CD1c-positive myeloid dendritic cell (primary cell): ENCODE data around the gene CKMT2.

Source experiments
- DNase-seq: peaks from one replicate; pipeline ENCODE4 v3.0.0-alpha.2; 2016; ENCODE audit errors: extremely low spot score

Gene CKMT2

GRCh38 chr5:81233080-81233634 lies at the start of gene CKMT2:
Gene CKMT2 (plus strand): TSS chr5:81233322. CDS start chr5:81251133, 17,811 bp downstream.
- no peak for DNase-seq

GRCh38 chr5:81183811-81184748 lies 49.0 kb upstream of the CKMT2 start:
- no peak for DNase-seq

- DNase-seq: no peak
Measured at GRCh38 chr5:81184749-81185110, 48.4 kb upstream of the CKMT2 start.

- DNase-seq: no peak
Measured at GRCh38 chr5:81187885-81188284, 45.2 kb upstream of the CKMT2 start.

- no peak for DNase-seq
Measured at GRCh38 chr5:81188962-81189361, 44.2 kb upstream of the CKMT2 start.

GRCh38 chr5:81189875-81190498 lies 43.1 kb upstream of the CKMT2 start:
- DNase-seq: no peak

GRCh38 chr5:81191726-81192372 lies 41.3 kb upstream of the CKMT2 start:
- no peak for DNase-seq

- no peak for DNase-seq
Measured at GRCh38 chr5:81192373-81192750, 40.8 kb upstream of the CKMT2 start.

GRCh38 chr5:81194633-81195334 lies 38.3 kb upstream of the CKMT2 start:
- DNase-seq: peak; percentile 74

- DNase-seq: no peak
Measured at GRCh38 chr5:81195335-81195929, 37.7 kb upstream of the CKMT2 start.

GRCh38 chr5:81202655-81203054 lies 30.5 kb upstream of the CKMT2 start:
- no peak for DNase-seq

- no peak for DNase-seq
Measured at GRCh38 chr5:81203729-81204128, 29.4 kb upstream of the CKMT2 start.

GRCh38 chr5:81204205-81204604 lies 28.9 kb upstream of the CKMT2 start:
- DNase-seq: no peak

- no peak for DNase-seq
Measured at GRCh38 chr5:81205058-81205457, 28.1 kb upstream of the CKMT2 start.

GRCh38 chr5:81207009-81207408 lies 26.1 kb upstream of the CKMT2 start:
- no peak for DNase-seq

GRCh38 chr5:81208904-81209303 lies 24.2 kb upstream of the CKMT2 start:
- DNase-seq: no peak

- no peak for DNase-seq
Measured at GRCh38 chr5:81209386-81209785, 23.7 kb upstream of the CKMT2 start.

GRCh38 chr5:81209869-81210493 lies 23.1 kb upstream of the CKMT2 start:
- DNase-seq: no peak

- no peak for DNase-seq
Measured at GRCh38 chr5:81212211-81212751, 20.8 kb upstream of the CKMT2 start.

- DNase-seq: no peak
Measured at GRCh38 chr5:81213070-81213469, 20.1 kb upstream of the CKMT2 start.

GRCh38 chr5:81214848-81215247 lies 18.3 kb upstream of the CKMT2 start:
- no peak for DNase-seq
